Lower lobe of right lung (tissue), 2 donors: ENCODE measurements around the gene CCND1. TPM values are rescaled to one million over a fixed set of nuclear protein-coding genes. Genes with fewer than 3 reads are reported as not detected.

ENCODE experiments used
- ATAC-seq, 2 donors: fragments of 200-7000 bp; cut with Tn5 transposase; one replicate each; pipeline ENCODE4 v1.9.1; 2020 to 2022; ENCODE audit warnings: mild to moderate bottlenecking in 2 of 2, moderate library complexity in 2 of 2
- DNase-seq: peaks from one replicate; pipeline ENCODE4 v3.0.0-alpha.2; 2020
- H3K27ac ChIP-seq: fragments of 200-600 bp; one replicate; pipeline ENCODE4 v1.8.0; 2022
- H3K27me3 ChIP-seq: fragments of 200-600 bp; one replicate; pipeline ENCODE4 v1.8.0; 2022; ENCODE audit warnings: low read depth
- H3K36me3 ChIP-seq: fragments of 200-600 bp; one replicate; pipeline ENCODE4 v1.8.0; 2022; ENCODE audit warnings: mild to moderate bottlenecking
- H3K4me1 ChIP-seq: fragments of 200-600 bp; one replicate; pipeline ENCODE4 v1.8.0; 2022
- H3K4me3 ChIP-seq: fragments of 200-600 bp; one replicate; pipeline ENCODE4 v1.8.0; 2022; ENCODE audit warnings: mild to moderate bottlenecking
- H3K9me3 ChIP-seq: fragments of 200-600 bp; one replicate; pipeline ENCODE4 v1.8.0; 2022
- CTCF ChIP-seq: fragments of 200-600 bp; IDR thresholded peaks from one replicate; pipeline ENCODE4 v1.8.0; 2022; ENCODE audit warnings: antibody characterized with exemption, mild to moderate bottlenecking
- intact Hi-C: fragments of 100-400 bp; cut with DNase I; formaldehyde crosslinking; loops from one replicate; pipeline ENCODE4 v1.11.0; 2022
- total RNA-seq: library from RNA; stranded (reverse); fragmentation: NEBNext Ultra II Directional; extraction: Animal tissue kit (Norgen Biotek cat#: 25700); gene quantifications from one replicate; pipeline ENCODE4 v1.2.1, GENCODE V29; 2021
- donor health status: DM: no; HTN: yes; CAD: no; lungs with severe emphysema.

The CCND1 gene
- total RNA-seq, 1 donor from 2014 or later = 202 TPM

- DNase-seq (no peak), ATAC-seq (peak in 1 of 2 donors; percentile 0)
- Histone ChIP-seq H3K9me3 (no peaks in the 10 kb centered on the region), H3K36me3 (no peaks in the 10 kb centered on the region), H3K4me3 (peak overlapping the region; percentile 80), H3K27me3 (peaks cover 41% of the 10 kb centered on the region), H3K4me1 (peaks cover 52% of the 10 kb centered on the region), H3K27ac (no peak overlapping the region)
- intact Hi-C loops = no loop called here
- no peak for TF ChIP-seq CTCF
These were observed 5.0 kb upstream of the CCND1 start for GRCh38 chr11:69635804-69636511.

- Histone ChIP-seq H3K27ac (peak overlapping the region; percentile 81), H3K9me3 (no peaks in the 10 kb centered on the region), H3K4me3 (peak overlapping the region; percentile 80), H3K36me3 (no peaks in the 10 kb centered on the region), H3K27me3 (peaks cover 44% of the 10 kb centered on the region), H3K4me1 (peaks cover 52% of the 10 kb centered on the region)
- ATAC-seq (peak; percentile 74), DNase-seq (peak; percentile 80)
- TF ChIP-seq CTCF = no peak
- intact Hi-C loops = no loop called here
These were observed 4.3 kb upstream of the CCND1 start for GRCh38 chr11:69636512-69637197.

GRCh38 chr11:69637198-69637940 is 3.6 kb upstream of the CCND1 start:
- ATAC-seq (no peak), DNase-seq (no peak)
- Histone ChIP-seq H3K9me3 (no peaks in the 10 kb centered on the region), H3K27me3 (peaks cover 44% of the 10 kb centered on the region), H3K4me3 (peak overlapping the region; percentile 80), H3K27ac (peak overlapping the region; percentile 81), H3K4me1 (peaks cover 52% of the 10 kb centered on the region), H3K36me3 (no peaks in the 10 kb centered on the region)
- intact Hi-C loops = no loop called here
- TF ChIP-seq CTCF = no peak

GRCh38 chr11:69637941-69638871 is 2.8 kb upstream of the CCND1 start:
- TF ChIP-seq CTCF = no peak
- DNase-seq = peak; percentile 80
- intact Hi-C loops = no loop called here
- Histone ChIP-seq H3K36me3 (no peaks in the 10 kb centered on the region), H3K4me1 (peaks cover 55% of the 10 kb centered on the region), H3K9me3 (no peaks in the 10 kb centered on the region), H3K27ac (peak overlapping the region; percentile 81), H3K27me3 (peaks cover 44% of the 10 kb centered on the region), H3K4me3 (peak overlapping the region; percentile 80)
- peak; percentile 39 to 49 for ATAC-seq
